ENCODE measurements around the gene HAUS7. TPM values are rescaled to one million over a fixed set of nuclear protein-coding genes. Genes with fewer than 3 reads are reported as not detected.

Gene HAUS7
- polyA plus RNA-seq, 1 donor from 2014 or later = 27.7 TPM

DNA sequence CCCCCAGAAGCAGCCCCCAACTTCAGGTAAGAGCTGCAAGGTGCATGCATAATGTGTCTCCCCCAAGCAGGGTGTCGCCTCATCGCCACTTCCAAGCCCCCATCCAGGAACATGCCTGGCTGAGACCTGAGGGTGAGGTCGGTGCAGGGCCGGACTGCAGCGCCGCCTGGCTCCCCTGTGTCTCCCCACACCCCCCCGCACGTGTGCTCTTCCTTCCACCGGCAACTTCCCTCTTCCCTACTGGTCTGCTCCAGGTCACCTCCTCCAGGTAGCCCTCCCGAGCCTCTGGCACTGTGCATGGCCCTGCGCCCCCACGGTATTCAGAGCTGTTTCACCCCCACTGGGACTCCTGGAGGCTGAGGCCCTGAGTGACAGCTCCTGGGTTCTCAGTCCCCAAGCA is 22.2 kb upstream of the HAUS7 start:
- Histone ChIP-seq H3K9ac (ENCODE audit: low read length) (no peak overlapping the region), H3K36me3 (ENCODE audit: insufficient read depth, low read length) (no peaks in the 10 kb centered on the region), H4K20me1 (ENCODE audit: insufficient read depth) (no peaks in the 10 kb centered on the region), H3K9me3 (ENCODE audit: low read length) (no peaks in the 10 kb centered on the region), H3K27me3 (ENCODE audit: insufficient read depth, low read depth, low read length) (no peaks in the 10 kb centered on the region), H3F3A (ENCODE audit: insufficient read depth, low read length, poor library complexity, severe bottlenecking) (no peaks in the 10 kb centered on the region), H3K27ac (ENCODE audit: low read length) (no peak overlapping the region), H2AFZ (ENCODE audit: low read depth, low read length) (no peak overlapping the region), H3K79me2 (replicated peaks; ENCODE audit: insufficient read depth, low read length) (no peaks in the 10 kb centered on the region), H3K4me2 (ENCODE audit: low read length) (no peak overlapping the region), H3K9me2 (ENCODE audit: insufficient read depth, low read length) (no peaks in the 10 kb centered on the region), H3K4me3 (ENCODE audit: low read length) (no peak overlapping the region)
- TF ChIP-seq, protein P1, sequence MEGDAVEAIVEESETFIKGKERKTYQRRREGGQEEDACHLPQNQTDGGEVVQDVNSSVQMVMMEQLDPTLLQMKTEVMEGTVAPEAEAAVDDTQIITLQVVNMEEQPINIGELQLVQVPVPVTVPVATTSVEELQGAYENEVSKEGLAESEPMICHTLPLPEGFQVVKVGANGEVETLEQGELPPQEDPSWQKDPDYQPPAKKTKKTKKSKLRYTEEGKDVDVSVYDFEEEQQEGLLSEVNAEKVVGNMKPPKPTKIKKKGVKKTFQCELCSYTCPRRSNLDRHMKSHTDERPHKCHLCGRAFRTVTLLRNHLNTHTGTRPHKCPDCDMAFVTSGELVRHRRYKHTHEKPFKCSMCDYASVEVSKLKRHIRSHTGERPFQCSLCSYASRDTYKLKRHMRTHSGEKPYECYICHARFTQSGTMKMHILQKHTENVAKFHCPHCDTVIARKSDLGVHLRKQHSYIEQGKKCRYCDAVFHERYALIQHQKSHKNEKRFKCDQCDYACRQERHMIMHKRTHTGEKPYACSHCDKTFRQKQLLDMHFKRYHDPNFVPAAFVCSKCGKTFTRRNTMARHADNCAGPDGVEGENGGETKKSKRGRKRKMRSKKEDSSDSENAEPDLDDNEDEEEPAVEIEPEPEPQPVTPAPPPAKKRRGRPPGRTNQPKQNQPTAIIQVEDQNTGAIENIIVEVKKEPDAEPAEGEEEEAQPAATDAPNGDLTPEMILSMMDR (IDR thresholded peaks at IDR 0.05; ENCODE audit: poor library complexity, severe bottlenecking) = no peak
- TF ChIP-seq, protein P2, sequence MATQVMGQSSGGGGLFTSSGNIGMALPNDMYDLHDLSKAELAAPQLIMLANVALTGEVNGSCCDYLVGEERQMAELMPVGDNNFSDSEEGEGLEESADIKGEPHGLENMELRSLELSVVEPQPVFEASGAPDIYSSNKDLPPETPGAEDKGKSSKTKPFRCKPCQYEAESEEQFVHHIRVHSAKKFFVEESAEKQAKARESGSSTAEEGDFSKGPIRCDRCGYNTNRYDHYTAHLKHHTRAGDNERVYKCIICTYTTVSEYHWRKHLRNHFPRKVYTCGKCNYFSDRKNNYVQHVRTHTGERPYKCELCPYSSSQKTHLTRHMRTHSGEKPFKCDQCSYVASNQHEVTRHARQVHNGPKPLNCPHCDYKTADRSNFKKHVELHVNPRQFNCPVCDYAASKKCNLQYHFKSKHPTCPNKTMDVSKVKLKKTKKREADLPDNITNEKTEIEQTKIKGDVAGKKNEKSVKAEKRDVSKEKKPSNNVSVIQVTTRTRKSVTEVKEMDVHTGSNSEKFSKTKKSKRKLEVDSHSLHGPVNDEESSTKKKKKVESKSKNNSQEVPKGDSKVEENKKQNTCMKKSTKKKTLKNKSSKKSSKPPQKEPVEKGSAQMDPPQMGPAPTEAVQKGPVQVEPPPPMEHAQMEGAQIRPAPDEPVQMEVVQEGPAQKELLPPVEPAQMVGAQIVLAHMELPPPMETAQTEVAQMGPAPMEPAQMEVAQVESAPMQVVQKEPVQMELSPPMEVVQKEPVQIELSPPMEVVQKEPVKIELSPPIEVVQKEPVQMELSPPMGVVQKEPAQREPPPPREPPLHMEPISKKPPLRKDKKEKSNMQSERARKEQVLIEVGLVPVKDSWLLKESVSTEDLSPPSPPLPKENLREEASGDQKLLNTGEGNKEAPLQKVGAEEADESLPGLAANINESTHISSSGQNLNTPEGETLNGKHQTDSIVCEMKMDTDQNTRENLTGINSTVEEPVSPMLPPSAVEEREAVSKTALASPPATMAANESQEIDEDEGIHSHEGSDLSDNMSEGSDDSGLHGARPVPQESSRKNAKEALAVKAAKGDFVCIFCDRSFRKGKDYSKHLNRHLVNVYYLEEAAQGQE (IDR thresholded peaks at IDR 0.05; ENCODE audit: borderline replicate concordance) = no peak
- no peak for TF ChIP-seq POLR2AphosphoS5 (IDR thresholded peaks at IDR 0.05)
- no peak for TF ChIP-seq RAD21 (conservative IDR thresholded peaks at IDR 0.05)
- no peak for TF ChIP-seq MXI1 (conservative IDR thresholded peaks at IDR 0.05; ENCODE audit: poor library complexity, severe bottlenecking)
- TF ChIP-seq EZH2 (IDR thresholded peaks at IDR 0.05; ENCODE audit: borderline replicate concordance, insufficient read depth, low read length, poor library complexity, severe bottlenecking) = no peak
- no peak for TF ChIP-seq SMC3 (conservative IDR thresholded peaks at IDR 0.05; ENCODE audit: poor library complexity)
- no peak for TF ChIP-seq EP300 (conservative IDR thresholded peaks at IDR 0.05; ENCODE audit: poor library complexity, severe bottlenecking)
- no peak for TF ChIP-seq TAF1 (IDR thresholded peaks at IDR 0.05; ENCODE audit: low read depth)

DNA sequence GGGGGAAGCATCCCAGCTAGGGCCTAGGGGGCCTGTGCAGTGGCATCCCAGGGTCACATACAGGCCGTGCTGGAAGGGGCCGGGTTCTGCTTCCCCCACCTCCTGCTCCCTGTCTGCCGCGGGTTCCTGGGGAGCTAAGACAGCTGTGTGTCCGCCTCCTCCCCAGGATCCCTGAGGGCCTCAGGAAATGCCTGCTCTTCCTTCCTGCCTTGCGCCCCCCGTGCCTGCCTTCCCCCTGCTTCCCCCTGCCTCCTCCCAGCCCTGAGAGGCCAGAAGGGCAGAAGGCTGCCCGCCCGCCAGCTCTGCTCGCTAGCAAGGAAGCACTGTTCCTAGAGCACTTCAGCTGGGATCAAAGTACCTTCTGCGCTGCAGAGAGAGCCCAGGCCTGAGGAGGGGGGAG is 21.5 kb upstream of the HAUS7 start:
- Histone ChIP-seq H3F3A (ENCODE audit: insufficient read depth, low read length, poor library complexity, severe bottlenecking) (no peaks in the 10 kb centered on the region), H3K4me2 (ENCODE audit: low read length) (no peak overlapping the region), H3K79me2 (replicated peaks; ENCODE audit: insufficient read depth, low read length) (no peaks in the 10 kb centered on the region), H3K36me3 (ENCODE audit: insufficient read depth, low read length) (no peaks in the 10 kb centered on the region), H3K9me3 (ENCODE audit: low read length) (no peaks in the 10 kb centered on the region), H3K27me3 (ENCODE audit: insufficient read depth, low read depth, low read length) (no peaks in the 10 kb centered on the region), H2AFZ (ENCODE audit: low read depth, low read length) (no peak overlapping the region), H3K27ac (ENCODE audit: low read length) (no peak overlapping the region), H4K20me1 (ENCODE audit: insufficient read depth) (no peaks in the 10 kb centered on the region), H3K4me3 (ENCODE audit: low read length) (no peak overlapping the region), H3K9ac (ENCODE audit: low read length) (no peak overlapping the region), H3K9me2 (ENCODE audit: insufficient read depth, low read length) (no peaks in the 10 kb centered on the region)
- TF ChIP-seq EP300 (conservative IDR thresholded peaks at IDR 0.05; ENCODE audit: poor library complexity, severe bottlenecking) (no peak), SMC3 (conservative IDR thresholded peaks at IDR 0.05; ENCODE audit: poor library complexity) (no peak), MXI1 (conservative IDR thresholded peaks at IDR 0.05; ENCODE audit: poor library complexity, severe bottlenecking) (no peak), TAF1 (IDR thresholded peaks at IDR 0.05; ENCODE audit: low read depth) (no peak), POLR2AphosphoS5 (IDR thresholded peaks at IDR 0.05) (no peak), EZH2 (IDR thresholded peaks at IDR 0.05; ENCODE audit: borderline replicate concordance, insufficient read depth, low read length, poor library complexity, severe bottlenecking) (no peak), RAD21 (conservative IDR thresholded peaks at IDR 0.05) (no peak)
- TF ChIP-seq, protein P2 (IDR thresholded peaks at IDR 0.05; ENCODE audit: borderline replicate concordance) = no peak
- TF ChIP-seq, protein P1 (IDR thresholded peaks at IDR 0.05; ENCODE audit: poor library complexity, severe bottlenecking) = no peak

Measured in neural cell (in vitro differentiated cells).